GM12875 (cell line): ENCODE measurements around the gene HACE1.

Experiments
- H3K4me3 ChIP-seq: one replicate; pipeline ENCODE4 v1.5.1; 2011; ENCODE audit warnings: low read depth, low read length, control low read depth
- TF ChIP-seq, protein P1 (sequence below): IDR thresholded peaks from 2 replicates; pipeline ENCODE4 v1.5.1; 2011; ENCODE audit warnings: low read depth, mild to moderate bottlenecking, control low read depth, inconsistent platforms, low read length, moderate library complexity, borderline replicate concordance; ENCODE audit not compliant: insufficient read depth

HACE1 gene

DNA sequence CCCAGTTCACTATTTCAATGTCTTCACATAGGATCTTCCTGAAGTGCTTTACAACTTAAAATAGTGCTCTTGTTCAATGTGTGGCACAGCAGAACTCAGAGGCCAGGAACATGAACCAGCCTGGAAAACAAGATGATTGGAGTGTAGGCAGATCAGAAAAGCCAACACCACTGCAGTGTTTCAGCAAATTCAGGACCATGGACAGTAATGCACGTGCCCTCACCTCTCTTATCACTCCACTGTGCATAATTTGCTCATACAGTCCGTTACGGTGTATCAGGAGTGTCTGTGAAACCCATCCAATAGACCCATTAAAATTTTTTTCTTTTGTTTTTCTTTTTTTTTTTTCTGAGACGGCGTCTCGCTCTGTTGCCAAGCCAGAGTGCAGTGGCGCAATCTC is 27.6 kb upstream of the HACE1 start:
- H3K4me3 ChIP-seq = no peak overlapping the region
- TF ChIP-seq, protein P1, sequence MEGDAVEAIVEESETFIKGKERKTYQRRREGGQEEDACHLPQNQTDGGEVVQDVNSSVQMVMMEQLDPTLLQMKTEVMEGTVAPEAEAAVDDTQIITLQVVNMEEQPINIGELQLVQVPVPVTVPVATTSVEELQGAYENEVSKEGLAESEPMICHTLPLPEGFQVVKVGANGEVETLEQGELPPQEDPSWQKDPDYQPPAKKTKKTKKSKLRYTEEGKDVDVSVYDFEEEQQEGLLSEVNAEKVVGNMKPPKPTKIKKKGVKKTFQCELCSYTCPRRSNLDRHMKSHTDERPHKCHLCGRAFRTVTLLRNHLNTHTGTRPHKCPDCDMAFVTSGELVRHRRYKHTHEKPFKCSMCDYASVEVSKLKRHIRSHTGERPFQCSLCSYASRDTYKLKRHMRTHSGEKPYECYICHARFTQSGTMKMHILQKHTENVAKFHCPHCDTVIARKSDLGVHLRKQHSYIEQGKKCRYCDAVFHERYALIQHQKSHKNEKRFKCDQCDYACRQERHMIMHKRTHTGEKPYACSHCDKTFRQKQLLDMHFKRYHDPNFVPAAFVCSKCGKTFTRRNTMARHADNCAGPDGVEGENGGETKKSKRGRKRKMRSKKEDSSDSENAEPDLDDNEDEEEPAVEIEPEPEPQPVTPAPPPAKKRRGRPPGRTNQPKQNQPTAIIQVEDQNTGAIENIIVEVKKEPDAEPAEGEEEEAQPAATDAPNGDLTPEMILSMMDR = no peak

DNA sequence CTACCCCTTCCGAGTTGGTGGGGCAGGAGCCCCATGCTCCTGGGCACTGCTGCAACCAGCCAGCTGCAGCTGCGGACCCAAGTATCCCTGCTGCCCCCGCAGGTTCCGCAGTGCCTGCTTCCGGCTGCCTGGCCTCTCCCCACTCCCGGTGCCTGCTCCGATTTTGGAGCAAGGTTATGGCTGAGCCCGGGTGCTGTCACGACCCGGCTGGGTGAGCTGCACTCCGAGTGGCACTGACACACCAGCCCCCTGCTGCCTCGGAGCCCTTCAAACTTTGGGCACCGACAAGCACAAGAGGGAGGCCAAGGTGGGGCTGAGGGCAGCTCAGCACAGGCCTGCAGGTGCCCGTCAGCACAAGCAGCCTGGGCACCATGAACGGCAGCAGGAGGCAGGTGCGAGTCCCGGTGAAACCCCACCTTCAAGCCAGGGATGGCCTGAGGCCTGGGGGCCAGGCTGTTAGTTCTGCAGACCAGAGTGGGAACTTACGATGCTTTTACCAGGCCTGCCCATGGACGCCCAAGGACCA is 25.9 kb upstream of the HACE1 start:
- TF ChIP-seq, protein P1 = no peak
- H3K4me3 ChIP-seq = no peak overlapping the region

DNA sequence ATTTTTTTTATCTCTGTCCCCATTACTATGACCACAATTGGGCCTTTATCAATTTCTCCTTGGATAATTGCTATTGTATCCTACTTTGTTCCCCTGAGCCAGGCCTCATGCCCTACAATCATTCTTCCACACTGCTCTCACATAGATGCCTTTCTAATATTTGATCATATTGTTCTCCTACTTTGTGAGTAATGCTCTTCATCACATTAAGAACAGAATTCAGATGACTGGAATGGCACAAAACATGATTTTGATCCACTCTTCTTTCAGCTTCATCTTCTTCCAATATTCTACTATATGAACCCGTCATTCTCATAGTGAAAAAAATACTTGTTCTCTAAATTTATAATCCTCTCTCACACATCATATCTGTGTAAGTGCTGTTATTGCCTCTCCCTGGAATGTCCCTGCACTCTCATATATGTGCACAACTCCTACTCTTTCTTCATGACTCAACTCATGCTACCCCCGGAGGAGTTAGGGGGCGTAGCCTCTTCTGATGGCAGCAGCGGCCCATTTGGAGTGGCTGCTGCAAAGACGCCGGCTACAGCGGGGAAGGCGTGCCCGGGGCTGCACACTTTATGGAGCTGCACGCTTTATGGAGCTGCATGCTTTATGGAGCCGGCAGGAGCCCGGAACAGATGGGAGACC is 25.3 kb upstream of the HACE1 start:
- H3K4me3 ChIP-seq = no peak overlapping the region
- TF ChIP-seq, protein P1 = no peak

DNA sequence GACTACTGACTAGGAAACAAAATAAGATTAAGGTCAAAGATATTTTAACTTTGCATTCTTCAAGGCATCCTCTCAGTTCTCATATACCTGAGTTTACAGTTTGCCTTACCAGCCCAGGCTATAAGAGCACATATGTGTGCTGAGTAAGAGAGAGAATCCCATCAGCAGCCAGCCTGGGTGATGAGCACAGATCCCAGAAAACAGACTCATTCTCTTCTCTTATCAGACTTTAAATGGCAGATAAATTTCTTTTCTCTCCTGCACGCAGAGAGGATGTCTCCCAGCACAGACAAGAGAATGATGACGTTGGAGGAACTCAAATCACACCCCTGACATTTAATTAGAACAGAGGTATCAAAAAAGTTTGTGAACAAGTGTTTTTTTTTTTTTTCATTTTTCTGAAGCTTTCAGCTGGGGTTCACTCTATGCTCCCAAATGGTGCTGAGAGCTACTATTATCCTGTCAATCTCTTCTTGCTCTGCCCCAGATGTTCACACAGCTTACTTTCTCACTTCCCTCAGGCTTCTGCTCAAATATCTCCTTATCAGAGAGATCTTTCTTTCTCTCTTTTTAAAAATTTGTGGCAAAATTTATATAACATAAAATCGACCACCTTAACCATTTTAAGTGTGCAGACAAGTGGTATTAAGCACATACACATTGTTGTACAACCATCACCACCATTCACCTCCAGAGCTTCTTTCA is 22.4 kb upstream of the HACE1 start:
- TF ChIP-seq, protein P1 = no peak
- H3K4me3 ChIP-seq = no peak overlapping the region

DNA sequence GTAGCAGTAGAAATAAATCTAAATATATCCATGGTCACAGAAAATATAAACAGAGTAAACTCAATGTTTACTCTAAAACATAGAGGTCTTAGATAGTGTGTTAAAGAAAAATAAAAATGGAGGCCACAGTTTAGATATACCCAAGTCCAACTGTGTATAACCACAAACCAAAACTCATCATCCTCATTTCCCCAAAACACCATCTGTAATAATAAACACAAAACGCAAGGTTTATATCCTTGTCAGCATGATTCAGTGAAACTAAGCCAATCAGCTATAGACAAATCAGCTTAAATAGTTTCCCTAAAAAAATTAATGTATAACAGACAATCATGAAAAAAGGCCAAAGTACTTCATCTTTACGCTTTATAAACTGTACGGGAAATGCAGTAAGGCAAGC is 2.7 kb upstream of the HACE1 start:
- H3K4me3 ChIP-seq = no peak overlapping the region
- TF ChIP-seq, protein P1 = no peak

DNA sequence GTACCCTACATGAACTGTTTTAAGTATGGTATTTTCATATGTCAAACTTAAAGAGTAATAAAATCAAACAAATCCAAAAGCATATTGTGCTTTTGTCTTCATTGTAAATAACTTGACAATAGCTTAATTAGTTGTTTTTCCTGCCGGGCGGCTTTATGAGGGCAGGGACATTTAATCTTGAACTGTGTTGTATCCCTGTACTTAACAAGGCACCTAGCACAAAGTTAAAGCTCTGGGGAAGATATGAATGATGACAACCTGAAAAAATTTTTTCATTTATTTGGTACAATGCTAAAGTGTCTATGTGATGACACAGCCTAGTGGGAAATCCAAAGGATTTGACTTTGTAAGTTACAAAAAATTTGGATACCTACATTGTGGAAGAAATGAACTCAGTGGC is 502 bp upstream of the HACE1 start:
- H3K4me3 ChIP-seq = no peak overlapping the region
- TF ChIP-seq, protein P1 = no peak

DNA sequence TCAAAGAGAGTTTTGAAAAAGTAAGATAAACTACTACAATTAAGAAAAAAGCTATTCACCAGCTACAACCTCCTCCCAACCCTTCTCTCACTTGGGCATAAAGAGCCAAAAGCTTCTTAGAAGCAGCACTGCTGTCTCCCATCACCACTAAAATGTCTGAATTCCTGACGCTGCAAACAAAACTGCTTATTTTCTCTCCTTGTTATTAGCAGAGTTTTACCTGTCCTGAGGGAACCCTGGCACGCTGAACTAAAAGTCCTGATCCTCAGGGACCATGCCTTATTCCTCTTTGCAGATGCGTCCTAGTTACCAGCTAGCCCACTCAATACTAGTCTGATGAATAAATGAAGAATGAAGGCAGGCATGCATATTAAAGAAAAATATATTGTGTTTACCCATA is 1.1 kb downstream of the HACE1 start:
- peak overlapping the region; percentile 74 for H3K4me3 ChIP-seq
- TF ChIP-seq, protein P1 = no peak
